ENCODE measurements around the gene SPTBN2. TPM values are rescaled to one million over a fixed set of nuclear protein-coding genes. Genes with fewer than 3 reads are reported as not detected.

The SPTBN2 gene
- total RNA-seq, 4 donors from 2014 or later = 435 to 663 (median 597) TPM

GRCh38 chr11:66685276-66686099, 43.5 kb downstream of the SPTBN2 start:
- TF ChIP-seq POLR2A (IDR thresholded peaks at IDR 0.05) (no peak), CTCF (IDR thresholded peaks at IDR 0.05) (no peak)
- no peak overlapping the region for H3K4me3 ChIP-seq (ENCODE audit: low read depth, poor library complexity, severe bottlenecking)
- DNase-seq (ENCODE audit: low spot score in 2 of 2) = peak in 1 of 2 donors; percentile 80
- intact Hi-C loops (cut with DNase I; ENCODE audit: low total_unique reads) = no loop called here
- WGBS, 2 donors = 57 to 61% methylated on average over 27 of the region's 27 CpGs

DNA sequence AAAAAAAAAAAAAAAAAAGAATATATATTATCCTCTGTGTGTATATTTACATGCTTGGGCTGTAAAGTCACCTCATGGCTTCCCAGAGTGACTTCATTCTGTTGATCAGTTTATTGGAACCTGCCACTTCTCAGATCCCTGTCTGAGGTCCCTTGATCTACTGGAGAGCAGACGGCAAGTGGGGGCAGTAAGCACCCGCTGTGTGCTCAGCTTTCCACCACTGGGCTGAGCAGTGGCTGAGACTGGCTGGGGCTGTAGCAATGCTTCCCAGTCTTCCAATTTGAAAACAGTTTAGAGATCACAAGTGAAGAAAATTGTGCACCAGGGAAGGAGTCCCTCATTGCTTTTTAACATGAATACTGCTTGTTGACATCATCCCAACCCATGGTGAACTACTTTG, 44.4 kb downstream of the SPTBN2 start:
- DNase-seq (ENCODE audit: low spot score in 2 of 2) = no peak
- no peak for TF ChIP-seq CTCF (IDR thresholded peaks at IDR 0.05)
- TF ChIP-seq POLR2A (IDR thresholded peaks at IDR 0.05) = no peak
- WGBS, 2 donors = 82 to 91% methylated on average over 2 of the region's 2 CpGs
- no peak overlapping the region for H3K4me3 ChIP-seq (ENCODE audit: low read depth, poor library complexity, severe bottlenecking)
- intact Hi-C loops (cut with DNase I; ENCODE audit: low total_unique reads) = no loop called here

DNA sequence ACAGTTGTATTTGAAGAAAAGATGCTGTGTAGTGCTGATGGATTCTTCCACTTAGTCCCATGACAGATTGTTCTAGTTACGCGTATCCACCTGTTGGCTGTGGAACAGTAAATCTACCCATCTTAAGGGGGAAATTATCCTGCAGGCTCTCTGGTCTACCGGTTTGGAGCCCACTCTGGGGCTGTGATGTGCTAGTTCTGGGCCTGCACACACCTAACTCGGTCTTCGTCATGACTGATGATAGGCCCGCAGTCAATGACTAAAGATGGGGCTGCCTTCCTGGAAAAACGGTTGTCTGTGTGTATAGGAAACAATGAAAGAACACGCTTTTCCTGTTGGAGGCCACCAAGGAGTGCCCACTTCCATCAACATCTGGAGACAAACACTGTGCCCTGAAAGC, 45.1 kb downstream of the SPTBN2 start:
- intact Hi-C loops (cut with DNase I; ENCODE audit: low total_unique reads) = no loop called here
- TF ChIP-seq CTCF (IDR thresholded peaks at IDR 0.05) (no peak), POLR2A (IDR thresholded peaks at IDR 0.05) (no peak)
- H3K4me3 ChIP-seq (ENCODE audit: low read depth, poor library complexity, severe bottlenecking) = no peak overlapping the region
- DNase-seq (ENCODE audit: low spot score in 2 of 2) = no peak
- WGBS, 2 donors = 86 to 87% methylated on average over 8 of the region's 8 CpGs

GRCh38 chr11:66680966-66681645, 47.9 kb downstream of the SPTBN2 start:
- intact Hi-C loops (cut with DNase I; ENCODE audit: low total_unique reads) = no loop called here
- WGBS, 2 donors = 87% methylated on average over 7 of the region's 7 CpGs
- no peak for DNase-seq (ENCODE audit: low spot score in 2 of 2)
- no peak for TF ChIP-seq POLR2A (IDR thresholded peaks at IDR 0.05)
- TF ChIP-seq CTCF (IDR thresholded peaks at IDR 0.05) = no peak
- H3K4me3 ChIP-seq (ENCODE audit: low read depth, poor library complexity, severe bottlenecking) = no peak overlapping the region

GRCh38 chr11:66677599-66678375, 51.2 kb downstream of the SPTBN2 start, which contains the start of gene RBM4B:
TSS of gene RBM4B (minus strand) at chr11:66677887. CDS start at chr11:66677079, 808 bp downstream.
- H3K4me3 ChIP-seq (ENCODE audit: low read depth, poor library complexity, severe bottlenecking) = peak within 1 kb of the TSS; percentile 67
- DNase-seq (ENCODE audit: low spot score in 2 of 2) = peak; percentile 93 to 99
- 0 to 1% methylated on average over 25 to 61 of the region's 61 CpGs for WGBS, 2 donors
- intact Hi-C loops (cut with DNase I; ENCODE audit: low total_unique reads) = loop anchor here (2.0 to 10.0 kb wide), 2 partner anchors 83 to 267 kb away; partner anchors contain the start of genes CCDC87 and CCS
- no peak for TF ChIP-seq CTCF (IDR thresholded peaks at IDR 0.05)
- TF ChIP-seq POLR2A (IDR thresholded peaks at IDR 0.05) = no peak
